ENCODE results near the gene FOXO1. TPM values are rescaled to one million over a fixed set of nuclear protein-coding genes. Genes with fewer than 3 reads are reported as not detected.

FOXO1 gene
- total RNA-seq, 2 donors from 2014 or later = 15.7 to 26.4 TPM

DNA sequence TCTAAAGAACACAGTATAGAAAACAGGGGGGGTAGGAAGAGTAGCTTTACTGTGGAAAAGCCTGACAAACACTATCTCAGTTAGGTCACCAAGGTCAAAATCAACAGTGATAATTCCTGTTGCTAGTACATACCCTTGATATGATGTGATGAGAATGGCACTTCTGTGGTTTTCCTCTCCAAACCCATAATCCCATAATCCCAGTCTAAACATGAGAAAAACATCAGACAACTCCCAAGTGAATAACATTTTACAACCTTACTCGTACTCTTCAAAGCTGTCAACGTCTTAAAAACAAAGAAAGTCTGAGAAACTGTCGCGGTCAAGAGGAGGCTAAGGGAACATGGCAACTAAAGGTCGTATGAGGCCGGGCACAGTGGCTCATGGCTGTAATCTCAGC, 137.6 kb downstream of the FOXO1 start:
- Histone ChIP-seq H3K36me3 (no peaks in the 10 kb centered on the region), H3K4me1 (peaks cover 2% of the 10 kb centered on the region), H3K9ac (ENCODE audit: low read depth in 2 of 2, low read length in 2 of 2) (no peak overlapping the region), H3K9me3 (no peaks in the 10 kb centered on the region), H3K27ac (no peak overlapping the region), H3K27me3 (no peaks in the 10 kb centered on the region), H3K4me3 (no peak overlapping the region)
- DNase-seq = no peak
- intact Hi-C loops (cut with DNase I) = no loop called here
- TF ChIP-seq, protein P1, sequence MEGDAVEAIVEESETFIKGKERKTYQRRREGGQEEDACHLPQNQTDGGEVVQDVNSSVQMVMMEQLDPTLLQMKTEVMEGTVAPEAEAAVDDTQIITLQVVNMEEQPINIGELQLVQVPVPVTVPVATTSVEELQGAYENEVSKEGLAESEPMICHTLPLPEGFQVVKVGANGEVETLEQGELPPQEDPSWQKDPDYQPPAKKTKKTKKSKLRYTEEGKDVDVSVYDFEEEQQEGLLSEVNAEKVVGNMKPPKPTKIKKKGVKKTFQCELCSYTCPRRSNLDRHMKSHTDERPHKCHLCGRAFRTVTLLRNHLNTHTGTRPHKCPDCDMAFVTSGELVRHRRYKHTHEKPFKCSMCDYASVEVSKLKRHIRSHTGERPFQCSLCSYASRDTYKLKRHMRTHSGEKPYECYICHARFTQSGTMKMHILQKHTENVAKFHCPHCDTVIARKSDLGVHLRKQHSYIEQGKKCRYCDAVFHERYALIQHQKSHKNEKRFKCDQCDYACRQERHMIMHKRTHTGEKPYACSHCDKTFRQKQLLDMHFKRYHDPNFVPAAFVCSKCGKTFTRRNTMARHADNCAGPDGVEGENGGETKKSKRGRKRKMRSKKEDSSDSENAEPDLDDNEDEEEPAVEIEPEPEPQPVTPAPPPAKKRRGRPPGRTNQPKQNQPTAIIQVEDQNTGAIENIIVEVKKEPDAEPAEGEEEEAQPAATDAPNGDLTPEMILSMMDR (IDR thresholded peaks at IDR 0.05) = no peak

DNA sequence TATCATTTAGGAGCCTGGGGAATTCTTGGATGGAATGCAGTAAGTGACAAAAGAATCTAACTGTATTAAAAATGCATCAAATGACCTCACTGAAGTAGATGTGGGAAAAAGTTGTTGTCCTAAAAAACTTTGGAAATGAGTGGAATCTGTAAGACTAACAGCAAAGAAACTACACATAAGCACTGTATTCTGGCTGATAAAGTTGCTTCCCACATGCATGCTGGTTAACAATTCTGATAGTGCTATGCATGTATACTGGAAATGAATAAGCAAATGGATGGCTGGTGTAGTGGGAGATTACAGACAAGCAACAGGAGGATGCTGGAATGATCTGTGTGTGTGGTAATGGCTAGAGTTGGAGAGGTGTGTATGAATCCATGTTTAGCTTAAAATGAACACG, 138.5 kb downstream of the FOXO1 start:
- intact Hi-C loops (cut with DNase I) = no loop called here
- Histone ChIP-seq H3K9ac (ENCODE audit: low read depth in 2 of 2, low read length in 2 of 2) (no peak overlapping the region), H3K4me3 (no peak overlapping the region), H3K4me1 (peaks cover 2% of the 10 kb centered on the region), H3K36me3 (no peaks in the 10 kb centered on the region), H3K27ac (no peak overlapping the region), H3K27me3 (no peaks in the 10 kb centered on the region), H3K9me3 (no peaks in the 10 kb centered on the region)
- TF ChIP-seq, protein P1 (IDR thresholded peaks at IDR 0.05) = no peak
- DNase-seq = no peak

DNA sequence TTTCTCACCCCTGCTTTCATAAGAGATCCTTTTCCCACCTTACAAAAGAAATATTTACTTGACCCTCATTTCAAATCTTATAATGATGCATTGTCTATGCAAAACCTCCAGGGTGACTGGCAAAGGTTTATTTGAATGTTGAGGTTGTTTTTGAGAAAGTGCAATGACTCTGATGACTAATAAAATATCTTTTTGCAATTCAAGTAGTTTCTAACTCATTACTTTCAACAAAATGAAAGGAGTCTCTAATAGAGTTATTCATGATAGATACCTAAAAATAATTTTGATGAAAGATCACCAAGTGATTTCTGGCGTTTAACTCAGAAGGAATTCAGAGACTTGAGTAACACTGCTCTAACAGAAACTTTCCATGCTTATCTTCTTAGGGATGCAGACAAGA, 144.2 kb downstream of the FOXO1 start:
- DNase-seq = no peak
- H3K27ac ChIP-seq = no peak overlapping the region
- no peak overlapping the region for H3K4me3 ChIP-seq
- TF ChIP-seq, protein P1 (IDR thresholded peaks at IDR 0.05) = no peak
- H3K36me3 ChIP-seq = no peaks in the 10 kb centered on the region
- no peaks in the 10 kb centered on the region for H3K9me3 ChIP-seq
- no peaks in the 10 kb centered on the region for H3K27me3 ChIP-seq
- H3K4me1 ChIP-seq = no peaks in the 10 kb centered on the region
- intact Hi-C loops (cut with DNase I) = no loop called here
- no peak overlapping the region for H3K9ac ChIP-seq (ENCODE audit: low read depth in 2 of 2, low read length in 2 of 2)

DNA sequence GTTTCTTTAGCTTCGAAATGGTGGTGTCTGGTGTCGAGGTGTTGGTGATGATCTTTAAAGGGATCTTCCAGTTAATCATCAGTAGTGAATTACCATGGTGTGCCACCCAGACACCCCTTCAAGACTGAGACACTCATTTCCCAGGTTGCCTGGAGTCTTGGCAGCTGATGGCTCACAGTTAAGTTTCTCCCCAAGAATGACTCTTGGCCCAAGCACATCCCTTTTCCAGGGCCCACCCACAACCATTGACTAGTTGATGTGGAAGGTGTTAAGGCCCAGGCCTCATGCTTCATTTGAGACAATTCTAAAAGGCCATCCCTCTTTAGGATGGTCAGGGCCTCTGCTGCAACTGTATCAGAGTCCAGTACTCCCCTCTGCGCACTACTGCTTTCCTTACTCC, 145.5 kb downstream of the FOXO1 start:
- intact Hi-C loops (cut with DNase I) = no loop called here
- TF ChIP-seq, protein P1 (IDR thresholded peaks at IDR 0.05) = no peak
- Histone ChIP-seq H3K4me3 (no peak overlapping the region), H3K36me3 (no peaks in the 10 kb centered on the region), H3K27me3 (no peaks in the 10 kb centered on the region), H3K4me1 (no peaks in the 10 kb centered on the region), H3K27ac (no peak overlapping the region), H3K9ac (ENCODE audit: low read depth in 2 of 2, low read length in 2 of 2) (no peak overlapping the region), H3K9me3 (no peaks in the 10 kb centered on the region)
- DNase-seq = no peak

DNA sequence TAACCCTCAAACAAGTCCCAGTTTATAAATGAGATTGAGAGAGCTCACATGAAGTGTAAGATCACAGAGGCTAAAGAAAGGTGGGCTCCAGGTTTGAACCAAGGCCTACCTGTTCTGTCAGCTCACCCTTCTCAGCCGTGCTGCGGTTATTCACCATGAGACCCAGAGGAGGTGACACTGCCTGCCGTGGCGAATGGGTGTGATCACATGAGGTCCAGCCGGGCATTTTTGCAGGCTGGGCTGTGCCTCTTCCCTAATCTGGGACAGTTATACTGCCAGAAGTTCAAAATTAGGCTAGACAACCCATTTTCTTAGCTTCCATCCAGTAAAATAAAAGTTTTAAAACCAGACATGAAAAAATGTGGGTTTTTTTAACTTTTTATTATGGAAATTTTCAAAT, 146.8 kb downstream of the FOXO1 start:
- intact Hi-C loops (cut with DNase I) = no loop called here

More for the DNA sequence above, 146.8 kb downstream of the FOXO1 start:
- Histone ChIP-seq H3K27me3 (no peaks in the 10 kb centered on the region), H3K9me3 (no peaks in the 10 kb centered on the region), H3K27ac (no peak overlapping the region), H3K9ac (ENCODE audit: low read depth in 2 of 2, low read length in 2 of 2) (no peak overlapping the region), H3K4me3 (no peak overlapping the region), H3K36me3 (no peaks in the 10 kb centered on the region), H3K4me1 (no peaks in the 10 kb centered on the region)
- no peak for DNase-seq
- TF ChIP-seq, protein P1 (IDR thresholded peaks at IDR 0.05) = no peak
